Testis (tissue), 3 donors: ENCODE measurements around the gene FGFBP2. TPM values are rescaled to one million over a fixed set of nuclear protein-coding genes. Genes with fewer than 3 reads are reported as not detected.

Experiments used
- DNase-seq: peaks from one replicate; pipeline ENCODE4 v3.0.0-alpha.2; 2019
- H3K27ac ChIP-seq, 2 donors: fragments of 200-600 bp; sonication (generic); one replicate each; pipeline ENCODE4 v1.5.1; 2019
- H3K27me3 ChIP-seq: fragments of 200-600 bp; sonication (generic); one replicate; pipeline ENCODE4 v1.5.1; 2019
- H3K36me3 ChIP-seq: fragments of 200-600 bp; sonication (generic); one replicate; pipeline ENCODE4 v1.5.1; 2017; ENCODE audit warnings: low read depth; ENCODE audit errors: missing control alignments
- H3K4me1 ChIP-seq: fragments of 200-600 bp; sonication (generic); one replicate; pipeline ENCODE4 v1.5.1; 2019
- H3K4me3 ChIP-seq, 2 donors: fragments of 200-600 bp; sonication (generic); one replicate each; pipeline ENCODE4 v1.5.1; 2017 to 2019
- H3K9me3 ChIP-seq: fragments of 200-600 bp; sonication (generic); one replicate; pipeline ENCODE4 v1.5.1; 2017
- POLR2A ChIP-seq: fragments of 450-650 bp; IDR thresholded peaks from one replicate; pipeline ENCODE4 v1.6.1; 2017; ENCODE audit warnings: antibody characterized with exemption, mild to moderate bottlenecking, moderate library complexity
- WGBS, 2 donors: methylation state at CpG; one replicate each; pipeline ENCODE4 v1.1.5; 2018; 5-methylcytosine and 5-hydroxymethylcytosine counted together
- intact Hi-C: fragments of 100-400 bp; cut with DNase I; formaldehyde crosslinking; loops from one replicate; pipeline ENCODE4 v1.15.1; 2023; ENCODE audit warnings: low total_unique reads
- polyA plus RNA-seq: library from polyadenylated mRNA; stranded (reverse); fragments of 350-450 nt; fragmentation: Illumina TruSeq; extraction: RNeasy Lipid Tissue Mini Kit (QIAGEN cat#74804); gene quantifications from one replicate; pipeline ENCODE4 v1.2.3, GENCODE V29; 2014; ENCODE audit warnings: low read depth, low replicate concordance; ENCODE audit not compliant: insufficient read depth
- total RNA-seq, 2 donors: library from RNA; depleted of rRNA; stranded (reverse); fragments of >200 nt; gene quantifications; one replicate each; pipeline ENCODE4 v1.2.3, GENCODE V29; 2016
- TF ChIP-seq, protein P1 (sequence below), 3 experiments: fragments of 450-650 bp in 2 of 3; fragments of 200-600 bp in 1 of 3; sonication (generic) in 1 of 3; IDR thresholded peaks; one replicate each; pipeline ENCODE4 v1.5.1; 2016 to 2019; ENCODE audit warnings: antibody characterized with exemption in 3 of 3, mild to moderate bottlenecking in 2 of 3, moderate library complexity in 1 of 3

FGFBP2 gene
- total and polyA plus RNA-seq, 3 donors from 2014 or later = 19.4 to 139 (median 20.3) TPM

- Histone ChIP-seq H3K27me3 (no peaks in the 10 kb centered on the region), H3K9me3 (no peaks in the 10 kb centered on the region), H3K36me3 (no peaks in the 10 kb centered on the region), H3K4me3 (no peak overlapping the region), H3K27ac (no peak overlapping the region), H3K4me1 (no peaks in the 10 kb centered on the region)
- no peak for DNase-seq
- 87% methylated on average over 2 of the region's 2 CpGs for WGBS, 2 donors
- TF ChIP-seq POLR2A = no peak
- TF ChIP-seq, protein P1, sequence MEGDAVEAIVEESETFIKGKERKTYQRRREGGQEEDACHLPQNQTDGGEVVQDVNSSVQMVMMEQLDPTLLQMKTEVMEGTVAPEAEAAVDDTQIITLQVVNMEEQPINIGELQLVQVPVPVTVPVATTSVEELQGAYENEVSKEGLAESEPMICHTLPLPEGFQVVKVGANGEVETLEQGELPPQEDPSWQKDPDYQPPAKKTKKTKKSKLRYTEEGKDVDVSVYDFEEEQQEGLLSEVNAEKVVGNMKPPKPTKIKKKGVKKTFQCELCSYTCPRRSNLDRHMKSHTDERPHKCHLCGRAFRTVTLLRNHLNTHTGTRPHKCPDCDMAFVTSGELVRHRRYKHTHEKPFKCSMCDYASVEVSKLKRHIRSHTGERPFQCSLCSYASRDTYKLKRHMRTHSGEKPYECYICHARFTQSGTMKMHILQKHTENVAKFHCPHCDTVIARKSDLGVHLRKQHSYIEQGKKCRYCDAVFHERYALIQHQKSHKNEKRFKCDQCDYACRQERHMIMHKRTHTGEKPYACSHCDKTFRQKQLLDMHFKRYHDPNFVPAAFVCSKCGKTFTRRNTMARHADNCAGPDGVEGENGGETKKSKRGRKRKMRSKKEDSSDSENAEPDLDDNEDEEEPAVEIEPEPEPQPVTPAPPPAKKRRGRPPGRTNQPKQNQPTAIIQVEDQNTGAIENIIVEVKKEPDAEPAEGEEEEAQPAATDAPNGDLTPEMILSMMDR (IDR thresholded peaks at IDR 0.05) = no peak
- intact Hi-C loops = no loop called here
Observed at GRCh38 chr4:15913631-15913970, 49.4 kb downstream of the FGFBP2 start.

- no peak for DNase-seq
- Histone ChIP-seq H3K27me3 (no peaks in the 10 kb centered on the region), H3K4me3 (no peak overlapping the region), H3K9me3 (no peaks in the 10 kb centered on the region), H3K36me3 (no peaks in the 10 kb centered on the region), H3K4me1 (no peaks in the 10 kb centered on the region), H3K27ac (no peak overlapping the region)
- intact Hi-C loops = no loop called here
- 68 to 73% methylated on average over 8 of the region's 8 CpGs for WGBS, 2 donors
- TF ChIP-seq, protein P1 (IDR thresholded peaks at IDR 0.05) = no peak
- TF ChIP-seq POLR2A = no peak
Observed at GRCh38 chr4:15912961-15913630, 49.9 kb downstream of the FGFBP2 start.

DNA sequence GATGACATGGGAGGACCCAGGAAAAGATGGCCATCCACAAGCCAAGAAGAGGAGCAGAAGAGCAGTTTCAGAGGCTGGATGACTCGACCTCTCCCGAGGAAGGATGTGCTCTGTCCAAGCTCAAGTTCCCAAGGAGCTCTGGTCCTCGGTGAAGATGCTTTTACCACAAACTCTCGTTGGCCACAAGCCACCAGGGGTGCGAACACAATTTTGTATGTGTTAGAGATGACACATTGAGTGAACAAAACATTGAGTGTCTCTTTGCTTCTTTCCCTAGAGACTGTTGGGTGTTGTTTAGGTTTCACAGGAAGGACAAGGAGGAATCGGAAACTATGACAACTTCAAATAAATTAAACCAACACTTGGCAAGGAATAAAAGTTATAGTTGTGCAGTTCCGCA lies 50.7 kb downstream of the FGFBP2 start:
- Histone ChIP-seq H3K9me3 (no peaks in the 10 kb centered on the region), H3K4me1 (no peaks in the 10 kb centered on the region), H3K36me3 (no peaks in the 10 kb centered on the region), H3K27me3 (no peaks in the 10 kb centered on the region), H3K4me3 (no peak overlapping the region), H3K27ac (no peak overlapping the region)
- intact Hi-C loops = no loop called here
- WGBS, 2 donors = 71 to 80% methylated on average over 7 of the region's 7 CpGs
- DNase-seq = no peak
- TF ChIP-seq POLR2A = no peak
- TF ChIP-seq, protein P1 (IDR thresholded peaks at IDR 0.05) = no peak

Other genes starting within 250 kb of the FGFBP2 start
- gene CD38, start 184.8 kb downstream of the FGFBP2 start, total RNA-seq = 1 to 10 TPM in 1 of 2 donors, under 1 TPM in 1; 0.68 to 1.0 TPM
- gene CD38, start 184.8 kb downstream of the FGFBP2 start, polyA plus RNA-seq = 2.2 TPM
- not detected for gene FGFBP1, start 24.4 kb downstream of the FGFBP2 start, total RNA-seq
- 1.1 TPM for gene FGFBP1, start 24.4 kb downstream of the FGFBP2 start, polyA plus RNA-seq
- 10 to 100 TPM; 24.5 to 25.4 TPM for gene PROM1, start 120.8 kb upstream of the FGFBP2 start, total RNA-seq
- gene PROM1, start 120.8 kb upstream of the FGFBP2 start, polyA plus RNA-seq = 32.9 TPM